SH-SY5Y (cell line): ENCODE measurements around the gene CYB561D1.

Source experiments
- GATA2 ChIP-seq: IDR thresholded peaks from 2 replicates; pipeline ENCODE4 v1.6.1; 2011; ENCODE audit warnings: mild to moderate bottlenecking, low read depth, low read length
- GATA3 ChIP-seq: IDR thresholded peaks from 2 replicates; pipeline ENCODE4 v1.6.1; 2011; ENCODE audit warnings: low read depth, mild to moderate bottlenecking, low read length, moderate library complexity

DNA sequence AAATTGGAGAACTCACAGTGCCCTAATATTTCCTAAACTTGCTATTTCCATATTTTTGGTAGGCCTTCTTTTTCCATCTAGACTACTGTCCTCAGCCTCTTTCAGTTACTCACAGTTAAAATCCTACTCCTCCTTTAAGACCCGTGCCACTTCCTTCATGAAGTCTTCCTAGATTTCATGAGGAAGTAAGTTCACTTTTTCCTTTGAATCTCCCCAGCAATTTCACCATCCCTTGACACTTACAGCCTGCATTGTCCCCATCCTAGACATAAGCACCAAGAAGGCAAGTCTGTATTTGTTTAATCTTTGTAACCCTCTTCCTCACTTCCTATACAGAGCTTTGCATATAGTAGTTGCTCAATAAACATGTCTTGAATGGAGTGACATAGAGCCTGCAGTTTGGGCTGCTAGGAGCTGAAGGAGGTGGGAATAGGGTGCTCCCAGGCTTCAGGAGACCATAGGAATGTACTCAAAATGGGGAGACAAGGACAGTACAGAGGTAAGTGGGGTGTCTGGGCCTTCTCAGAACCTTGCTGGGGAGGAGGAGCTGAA, 40.5 kb downstream of the CYB561D1 start:
- no peak for TF ChIP-seq GATA3
- TF ChIP-seq GATA2, result no peak
